Medulla oblongata (tissue), 1 donor: Measurements from ENCODE around the gene STAC3.

Source experiments
- DNase-seq: peaks from one replicate; pipeline ENCODE4 v3.0.0-alpha.2; 2015; ENCODE audit errors: extremely low spot score

The STAC3 gene

DNA sequence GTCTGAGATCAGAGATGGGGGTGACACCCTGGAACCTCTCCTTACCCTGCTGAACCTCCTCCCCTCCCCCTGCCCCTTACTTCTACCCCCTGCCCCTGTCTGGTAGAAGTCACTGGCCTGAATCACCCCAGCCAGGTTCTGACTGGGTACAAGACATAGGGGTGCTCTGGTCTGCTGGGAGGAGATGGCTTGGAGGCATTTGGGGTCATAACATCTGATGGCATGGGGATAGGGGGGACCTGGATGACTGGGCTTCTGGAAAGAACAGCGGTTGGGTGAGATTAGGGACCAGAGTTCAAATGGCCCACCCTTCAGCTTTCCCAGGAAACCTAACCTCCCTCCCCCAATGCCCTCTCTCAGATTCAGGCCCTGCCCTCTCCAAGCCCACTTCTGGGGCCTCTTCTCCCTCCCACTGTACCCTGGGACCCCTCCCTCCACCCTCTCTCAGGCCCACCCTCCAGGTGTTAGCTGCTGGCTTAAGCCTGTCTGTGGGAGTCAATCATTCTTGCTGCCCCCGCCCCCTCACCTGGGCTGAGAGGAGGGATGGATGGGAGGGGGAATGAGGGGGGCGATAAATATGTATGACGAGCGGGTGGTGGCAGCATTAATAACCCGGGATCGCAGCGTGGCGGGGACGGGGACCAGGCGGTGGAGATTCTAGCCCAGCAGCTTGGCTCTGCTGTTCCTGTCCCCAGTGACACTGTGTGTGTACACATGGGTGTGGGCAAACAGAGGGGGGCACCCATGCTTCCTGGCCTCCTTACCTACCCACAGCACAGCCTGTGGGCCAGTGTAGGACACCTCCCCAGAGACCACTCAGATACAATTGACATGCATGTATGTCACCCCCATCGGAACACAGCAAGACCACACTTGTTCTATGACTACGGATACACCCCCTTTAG, 28.4 kb downstream of the STAC3 start:
- no peak for DNase-seq

DNA sequence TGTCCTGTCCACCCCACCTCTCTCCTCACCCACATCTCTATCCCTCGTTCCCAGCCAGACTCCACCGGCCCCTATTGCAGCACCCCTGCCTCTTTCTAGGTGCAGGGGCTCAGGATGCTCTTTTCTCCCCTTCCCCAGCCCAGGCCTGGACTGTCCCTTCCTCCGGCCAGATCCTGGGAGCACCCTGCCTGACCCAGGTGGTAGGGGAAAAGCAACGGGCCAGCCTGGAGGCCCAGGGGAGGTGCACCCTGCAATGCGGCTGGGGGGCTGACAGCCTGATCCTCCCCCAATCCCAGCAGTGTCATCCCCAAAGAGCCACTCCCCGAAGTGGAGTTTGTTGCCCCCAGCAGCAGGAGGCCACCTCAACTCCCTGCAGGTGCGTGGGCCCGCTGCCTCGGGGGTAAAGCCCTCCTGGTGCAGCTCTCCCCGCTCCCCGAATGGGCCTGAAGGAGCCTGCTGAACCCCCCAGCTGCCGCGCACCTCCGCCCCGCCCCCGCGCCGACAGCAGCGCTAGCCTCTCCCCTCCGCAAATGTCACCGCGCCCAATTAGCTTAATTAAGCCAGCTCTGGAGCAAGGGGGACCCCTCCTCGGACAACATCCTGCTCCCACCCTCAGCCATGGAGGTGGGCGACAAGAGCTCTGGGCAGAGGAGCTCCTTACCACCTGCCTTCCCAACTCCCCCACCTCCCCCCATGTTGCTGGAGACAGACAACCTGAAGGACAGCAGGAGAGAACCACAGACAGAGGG, 29.6 kb downstream of the STAC3 start:
- no peak for DNase-seq

DNA sequence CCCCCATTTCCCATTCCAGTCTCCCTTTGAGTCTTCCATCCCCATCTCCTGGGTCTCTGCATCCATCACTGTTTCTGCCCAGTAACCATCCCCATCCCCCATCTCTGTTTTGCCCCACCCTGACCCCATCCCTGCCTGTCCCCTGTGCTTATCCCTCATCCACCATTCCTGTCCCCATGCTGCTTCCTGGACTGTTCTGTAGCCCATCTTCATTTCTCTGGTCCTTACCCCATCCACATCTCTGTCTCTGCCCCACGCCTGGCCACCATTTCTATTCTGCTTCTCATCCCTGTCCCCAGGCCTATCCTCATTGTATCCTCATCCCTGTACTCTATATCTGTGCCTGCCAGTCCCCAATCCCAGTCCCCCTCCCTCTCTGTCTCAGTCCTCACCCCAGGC, 30.2 kb downstream of the STAC3 start:
- DNase-seq, result no peak

- no peak for DNase-seq
These were observed 30.8 kb downstream of the STAC3 start for GRCh38 chr12:57219993-57220754.

- no peak for DNase-seq
These were observed 31.6 kb downstream of the STAC3 start for GRCh38 chr12:57219205-57219992.

- no peak for DNase-seq
These were observed 32.7 kb downstream of the STAC3 start for GRCh38 chr12:57218030-57218853.

DNA sequence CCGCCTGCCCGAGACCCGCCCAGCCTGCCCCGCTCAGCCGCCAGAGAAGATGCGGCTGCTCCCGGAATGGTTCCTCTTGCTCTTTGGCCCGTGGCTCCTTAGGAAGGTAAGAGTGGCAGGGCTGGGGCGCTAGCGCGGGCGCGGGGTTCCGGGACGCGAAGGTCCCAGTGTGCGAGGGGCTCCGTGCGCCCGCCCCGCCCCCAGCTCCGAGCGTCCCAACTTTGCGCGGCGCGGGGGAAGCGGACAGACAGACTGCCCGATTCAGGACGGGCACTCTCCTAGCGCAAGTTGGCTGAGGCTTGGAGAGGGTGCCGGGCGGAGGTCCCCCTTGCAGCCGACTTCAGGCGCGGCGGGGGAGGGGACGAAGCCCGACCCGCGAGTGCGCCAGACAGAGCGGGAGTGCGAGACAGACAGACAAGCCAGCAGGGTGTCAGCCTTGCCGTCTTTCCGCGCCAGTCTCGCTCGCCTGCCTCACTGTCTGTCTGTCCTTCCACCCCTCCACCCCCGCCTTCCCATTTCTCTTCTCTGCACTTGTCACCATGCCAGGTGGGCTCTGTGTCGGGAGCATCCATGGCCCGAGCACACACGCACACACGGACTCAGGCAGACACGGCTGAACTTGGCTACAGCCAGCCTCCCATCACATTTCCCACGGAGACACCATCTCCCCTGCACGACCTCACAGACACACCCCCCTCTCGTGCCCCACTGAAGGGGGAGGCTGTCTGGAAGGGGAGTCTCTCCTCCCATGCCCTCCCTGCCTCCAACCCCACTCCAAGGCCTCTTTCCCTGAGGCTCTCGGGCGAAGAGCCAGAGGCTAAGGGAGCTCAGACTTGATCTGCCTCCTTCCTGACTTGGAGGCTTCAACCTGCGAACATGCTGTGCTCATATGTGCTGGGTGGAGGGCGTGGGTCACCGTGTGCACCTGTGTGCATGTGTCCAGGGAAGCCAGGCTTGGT, 33.8 kb downstream of the STAC3 start:
- no peak for DNase-seq

- DNase-seq, result no peak
These were observed 34.7 kb downstream of the STAC3 start, which contains the start of gene NXPH4 for GRCh38 chr12:57216014-57216911. TSS of gene NXPH4 (plus strand) at chr12:57216794. CDS start at chr12:57216970, 176 bp downstream.

DNA sequence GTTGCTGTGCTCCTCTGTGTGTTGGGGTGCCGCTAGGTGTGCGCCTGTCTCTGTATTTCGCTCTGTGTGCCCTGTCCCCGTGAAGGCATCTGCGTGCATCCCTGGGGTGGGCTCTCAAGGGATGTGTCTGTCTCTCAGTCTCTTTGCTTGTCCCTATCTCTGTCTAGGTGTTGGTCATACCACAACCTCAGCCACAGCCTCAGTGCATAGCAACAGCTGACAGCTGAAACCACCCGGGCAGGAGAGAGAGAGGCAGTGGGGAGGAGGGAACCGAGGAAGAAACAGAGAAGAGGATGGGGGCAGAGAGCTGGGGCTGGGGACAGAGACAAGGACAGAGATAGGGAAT, 35.3 kb downstream of the STAC3 start:
- DNase-seq, result no peak

- no peak for DNase-seq
These were observed 35.9 kb downstream of the STAC3 start for GRCh38 chr12:57215065-57215464.

DNA sequence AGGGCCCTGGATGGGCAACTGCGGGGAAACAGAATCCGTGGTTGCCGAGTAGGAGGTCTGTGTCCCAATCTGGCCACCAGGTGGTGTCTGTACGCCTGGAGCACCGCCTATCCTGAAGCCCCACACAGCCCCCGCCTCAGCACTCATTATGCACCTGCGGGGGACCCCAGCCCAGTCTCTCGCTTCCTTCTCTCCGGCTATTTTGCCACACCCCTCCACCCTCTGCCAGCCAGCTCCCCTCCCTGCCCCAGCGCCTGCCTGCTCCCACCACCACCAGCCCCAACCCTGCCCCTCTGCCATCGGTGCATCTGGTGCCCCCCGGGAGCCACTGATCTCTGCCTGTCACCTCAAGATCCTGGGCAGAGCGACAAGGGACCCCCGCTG, 36.6 kb downstream of the STAC3 start:
- DNase-seq, result peak; percentile 62

DNA sequence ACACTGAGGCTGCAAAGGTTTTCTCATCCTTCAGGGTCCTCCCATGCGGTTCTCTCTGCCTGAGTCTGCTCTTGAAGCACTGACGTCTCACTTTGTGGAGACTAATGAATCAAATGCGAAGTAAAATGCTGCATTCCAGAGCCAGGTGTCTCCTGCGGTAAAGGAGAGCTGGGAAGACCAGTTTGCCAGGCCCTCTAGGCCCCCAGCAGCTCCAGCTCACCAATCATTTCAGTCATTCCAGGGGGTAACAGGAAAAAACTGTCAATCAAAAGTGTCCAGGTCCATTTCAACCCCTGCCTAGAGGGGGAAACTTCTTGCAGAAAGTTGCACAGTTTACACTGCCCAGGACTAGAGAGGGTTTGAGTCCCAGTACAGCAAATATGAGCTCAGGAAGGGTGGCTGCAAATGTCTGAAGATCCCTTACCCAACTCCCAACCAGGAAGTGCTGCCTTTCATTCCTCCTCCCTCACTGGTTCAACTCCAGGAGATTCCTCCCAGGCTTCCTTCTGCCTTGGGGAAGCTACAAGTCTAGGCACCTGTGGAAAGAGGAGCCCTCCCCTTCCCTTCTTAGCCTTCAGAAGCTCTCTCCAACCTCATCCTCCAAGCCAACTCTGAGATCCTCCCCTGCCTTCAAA, 37.1 kb downstream of the STAC3 start:
- DNase-seq, result no peak

GRCh38 chr12:57213058-57213715, 37.8 kb downstream of the STAC3 start:
- DNase-seq, result peak; percentile 87

- DNase-seq, result no peak
These were observed 38.3 kb downstream of the STAC3 start for GRCh38 chr12:57212701-57213057.

DNA sequence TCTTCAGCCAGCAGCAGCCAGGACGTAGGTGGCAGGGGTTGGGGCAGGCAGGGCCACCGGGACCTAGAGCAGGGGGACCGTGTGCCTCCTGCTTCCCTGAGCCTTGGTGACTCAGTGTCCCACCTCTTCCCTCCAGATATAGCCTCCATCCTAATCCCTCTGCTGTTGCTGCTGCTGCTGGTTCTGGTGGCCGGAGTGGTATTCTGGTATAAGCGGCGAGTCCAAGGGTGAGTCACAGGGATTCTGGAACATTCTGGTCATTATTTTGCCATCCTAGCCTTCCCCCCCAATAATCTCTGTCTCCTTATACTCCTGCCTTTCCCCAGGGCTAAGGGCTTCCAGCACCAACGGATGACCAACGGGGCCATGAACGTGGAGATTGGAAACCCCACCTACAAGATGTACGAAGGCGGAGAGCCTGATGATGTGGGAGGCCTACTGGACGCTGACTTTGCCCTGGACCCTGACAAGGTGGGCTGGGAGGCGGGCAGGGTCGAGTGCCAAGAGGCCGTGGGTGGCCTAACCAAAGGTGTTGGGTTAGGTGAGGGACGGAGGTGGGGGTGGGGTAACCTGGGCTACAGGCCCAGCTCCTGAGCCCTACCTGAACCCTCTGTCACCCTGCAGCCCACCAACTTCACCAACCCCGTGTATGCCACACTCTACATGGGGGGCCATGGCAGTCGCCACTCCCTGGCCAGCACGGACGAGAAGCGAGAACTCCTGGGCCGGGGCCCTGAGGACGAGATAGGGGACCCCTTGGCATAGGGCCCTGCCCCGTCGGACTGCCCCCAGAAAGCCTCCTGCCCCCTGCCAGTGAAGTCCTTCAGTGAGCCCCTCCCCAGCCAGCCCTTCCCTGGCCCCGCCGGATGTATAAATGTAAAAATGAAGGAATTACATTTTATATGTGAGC, 38.9 kb downstream of the STAC3 start:
- no peak for DNase-seq

- DNase-seq, result no peak
These were observed 39.9 kb downstream of the STAC3 start for GRCh38 chr12:57210926-57211692.
